Mucosa of stomach (tissue), 1 donor: ENCODE results near the gene SMURF1.
A peak's percentile ranks its signal among the peaks of the same experiment; 100 is the strongest.

Experiments
- H3K27me3 ChIP-seq: one replicate; pipeline ENCODE4 v1.7.0; 2013; ENCODE audit warnings: mild to moderate bottlenecking, low read length; ENCODE audit not compliant: control insufficient read depth, insufficient read depth
- H3K36me3 ChIP-seq: one replicate; pipeline ENCODE4 v1.7.0; 2013; ENCODE audit warnings: low read length; ENCODE audit not compliant: control insufficient read depth, insufficient read depth
- H3K4me1 ChIP-seq: one replicate; pipeline ENCODE4 v1.7.0; 2013; ENCODE audit warnings: mild to moderate bottlenecking, low read length; ENCODE audit not compliant: control insufficient read depth, insufficient read depth
- H3K4me3 ChIP-seq: one replicate; pipeline ENCODE4 v1.7.0; 2013; ENCODE audit warnings: low read length
- H3K9ac ChIP-seq: one replicate; pipeline ENCODE4 v1.7.0; 2013; ENCODE audit warnings: mild to moderate bottlenecking, low read length, moderate library complexity
- H3K9me3 ChIP-seq: one replicate; pipeline ENCODE4 v1.7.0; 2013; ENCODE audit warnings: mild to moderate bottlenecking, low read length, moderate library complexity; ENCODE audit not compliant: control insufficient read depth
- donor health status: Pancreatic carcinoma.

Gene SMURF1

GRCh38 chr7:99139036-99139435 lies 4.9 kb downstream of the SMURF1 start:
- Histone ChIP-seq H3K9ac (no peak overlapping the region), H3K9me3 (no peaks in the 10 kb centered on the region), H3K4me1 (peaks cover 34% of the 10 kb centered on the region), H3K4me3 (no peak overlapping the region), H3K27me3 (no peaks in the 10 kb centered on the region), H3K36me3 (no peaks in the 10 kb centered on the region)

DNA sequence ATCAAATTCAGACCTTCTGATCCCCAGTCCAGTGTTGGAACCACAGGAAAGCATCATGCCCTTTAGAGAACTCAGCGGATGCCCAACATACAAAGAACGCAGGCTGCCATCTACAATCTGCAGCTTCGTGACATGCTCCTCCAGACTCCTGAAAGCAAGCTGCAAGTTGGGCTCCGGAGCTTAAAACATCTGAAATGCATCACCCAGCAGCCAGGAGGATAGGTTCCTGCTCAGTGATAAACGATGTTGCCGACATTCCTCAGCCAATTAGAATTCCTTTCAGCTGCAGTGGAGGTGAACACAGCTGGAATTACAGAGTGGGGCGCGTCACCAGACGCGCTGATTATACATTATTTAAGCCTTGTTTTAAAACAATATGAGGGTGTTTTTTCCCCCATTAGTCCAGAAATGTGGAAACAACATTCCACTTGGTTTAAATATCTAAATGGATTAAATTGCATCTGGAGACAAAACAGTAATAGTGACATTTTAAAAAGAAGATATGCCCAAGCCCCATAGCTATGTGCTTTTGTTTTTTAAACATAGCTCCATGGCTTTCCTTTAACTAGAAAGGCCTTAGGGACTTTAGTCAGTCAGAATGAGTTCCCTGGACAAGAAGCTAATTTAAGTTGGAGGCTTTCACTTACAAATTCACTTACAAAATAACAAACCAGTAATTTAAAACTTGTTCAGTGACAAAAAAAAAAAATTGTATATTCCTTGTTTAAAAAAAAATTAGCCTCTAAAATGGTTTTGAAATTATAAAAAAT lies 6.3 kb downstream of the SMURF1 start:
- H3K27me3 ChIP-seq, result no peaks in the 10 kb centered on the region
- peaks cover 49% of the 10 kb centered on the region for H3K4me1 ChIP-seq
- H3K9ac ChIP-seq, result no peak overlapping the region
- H3K9me3 ChIP-seq, result no peaks in the 10 kb centered on the region
- H3K4me3 ChIP-seq, result no peak overlapping the region
- no peaks in the 10 kb centered on the region for H3K36me3 ChIP-seq

DNA sequence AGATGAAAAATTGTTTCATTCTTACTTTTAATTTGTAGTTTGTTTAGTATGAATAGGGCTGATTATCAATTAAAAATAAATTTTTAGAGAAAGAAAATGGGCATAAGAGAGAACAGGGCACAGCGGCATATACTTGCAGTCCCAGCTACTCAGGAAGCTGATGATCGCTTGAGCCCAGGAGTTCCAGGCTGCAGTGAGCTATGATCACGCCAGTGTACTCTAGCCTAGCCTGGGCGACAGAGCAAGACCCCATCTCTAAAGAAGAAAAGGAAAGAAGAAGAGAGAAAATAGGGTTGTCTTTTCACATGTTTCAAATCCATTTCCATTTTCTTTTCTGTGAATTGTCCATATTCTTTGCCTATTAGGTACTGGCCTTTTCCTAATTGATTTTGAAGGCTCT lies 8.0 kb downstream of the SMURF1 start:
- H3K9me3 ChIP-seq, result no peaks in the 10 kb centered on the region
- H3K36me3 ChIP-seq, result no peaks in the 10 kb centered on the region
- peaks cover 65% of the 10 kb centered on the region for H3K4me1 ChIP-seq
- H3K27me3 ChIP-seq, result no peaks in the 10 kb centered on the region
- no peak overlapping the region for H3K9ac ChIP-seq
- H3K4me3 ChIP-seq, result no peak overlapping the region

- no peaks in the 10 kb centered on the region for H3K9me3 ChIP-seq
- H3K27me3 ChIP-seq, result no peaks in the 10 kb centered on the region
- no peak overlapping the region for H3K9ac ChIP-seq
- peaks cover 73% of the 10 kb centered on the region for H3K4me1 ChIP-seq
- no peaks in the 10 kb centered on the region for H3K36me3 ChIP-seq
- no peak overlapping the region for H3K4me3 ChIP-seq
Observed at GRCh38 chr7:99133766-99134564, 9.9 kb downstream of the SMURF1 start.

DNA sequence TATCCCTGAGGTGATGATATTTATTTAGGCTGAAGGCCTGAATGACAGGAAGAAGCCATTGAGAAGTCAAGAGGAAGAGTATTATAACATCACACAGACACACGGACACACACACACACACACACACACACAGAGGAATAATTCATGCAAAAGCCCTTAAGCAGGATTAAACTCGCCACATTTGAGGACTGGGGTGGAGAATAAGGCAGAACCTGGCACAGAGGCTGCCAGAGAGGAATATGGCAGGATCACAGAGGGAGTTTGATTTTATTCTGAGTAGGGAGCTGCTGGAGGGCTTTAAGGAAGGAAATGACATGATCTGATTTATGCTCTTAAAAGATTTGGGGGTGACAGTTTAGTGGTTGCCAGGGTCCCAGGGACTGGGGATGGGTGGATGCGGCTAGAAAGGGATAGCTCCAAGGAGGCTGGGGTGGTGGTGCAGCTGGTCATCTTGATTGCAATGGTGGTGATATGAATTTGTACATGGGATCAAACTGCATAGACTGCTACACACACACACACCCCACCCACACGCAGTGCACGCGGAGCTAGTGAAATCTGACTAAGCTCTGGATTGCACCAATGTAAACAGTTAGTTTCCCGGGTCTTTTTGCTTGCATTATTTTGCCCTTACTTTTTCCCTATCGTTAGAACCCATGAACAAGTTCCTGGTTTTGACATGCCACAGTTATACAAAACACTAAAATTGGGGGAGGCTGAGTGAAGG lies 11.2 kb downstream of the SMURF1 start:
- Histone ChIP-seq H3K9ac (no peak overlapping the region), H3K4me1 (peaks cover 79% of the 10 kb centered on the region), H3K4me3 (no peak overlapping the region), H3K9me3 (no peaks in the 10 kb centered on the region), H3K27me3 (no peaks in the 10 kb centered on the region), H3K36me3 (no peaks in the 10 kb centered on the region)

- H3K4me1 ChIP-seq, result peaks cover 78% of the 10 kb centered on the region
Observed at GRCh38 chr7:99131290-99131689, 12.6 kb downstream of the SMURF1 start.

GRCh38 chr7:99129536-99129935 lies 14.4 kb downstream of the SMURF1 start:
- Histone ChIP-seq H3K9ac (no peak overlapping the region), H3K4me3 (no peak overlapping the region), H3K27me3 (no peaks in the 10 kb centered on the region)

More at GRCh38 chr7:99131290-99131689, 12.6 kb downstream of the SMURF1 start:
- Histone ChIP-seq H3K27me3 (no peaks in the 10 kb centered on the region), H3K4me3 (no peak overlapping the region), H3K9me3 (no peaks in the 10 kb centered on the region), H3K36me3 (no peaks in the 10 kb centered on the region), H3K9ac (no peak overlapping the region)

DNA sequence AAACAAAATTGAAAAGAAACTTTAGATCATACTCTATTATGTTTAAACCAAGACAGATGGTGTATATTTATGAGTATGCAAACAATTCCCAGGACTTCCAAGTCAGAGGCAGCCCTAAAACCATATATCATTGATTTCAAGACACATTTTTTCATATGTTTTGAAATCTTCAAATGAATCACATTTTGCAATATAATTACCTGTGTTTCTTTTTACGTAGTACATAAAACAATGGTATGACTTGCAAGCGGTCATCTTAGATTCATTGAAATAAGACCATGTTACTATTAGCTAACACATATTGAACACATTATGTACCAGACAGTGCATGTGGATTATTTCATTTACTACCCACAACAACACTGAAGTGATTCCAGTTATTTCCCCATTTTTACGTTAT lies 14.9 kb downstream of the SMURF1 start:
- H3K36me3 ChIP-seq, result no peaks in the 10 kb centered on the region
- no peaks in the 10 kb centered on the region for H3K9me3 ChIP-seq
- no peak overlapping the region for H3K4me3 ChIP-seq
- H3K9ac ChIP-seq, result no peak overlapping the region
- H3K4me1 ChIP-seq, result peaks cover 82% of the 10 kb centered on the region
- H3K27me3 ChIP-seq, result no peaks in the 10 kb centered on the region

More at GRCh38 chr7:99129536-99129935, 14.4 kb downstream of the SMURF1 start:
- H3K9me3 ChIP-seq, result no peaks in the 10 kb centered on the region
- H3K4me1 ChIP-seq, result peaks cover 82% of the 10 kb centered on the region
- no peaks in the 10 kb centered on the region for H3K36me3 ChIP-seq

- no peaks in the 10 kb centered on the region for H3K27me3 ChIP-seq
- H3K36me3 ChIP-seq, result no peaks in the 10 kb centered on the region
- peak overlapping the region; percentile 42 for H3K9ac ChIP-seq
- H3K9me3 ChIP-seq, result no peaks in the 10 kb centered on the region
- H3K4me3 ChIP-seq, result no peak overlapping the region
- H3K4me1 ChIP-seq, result peaks cover 82% of the 10 kb centered on the region
Observed at GRCh38 chr7:99128076-99128950, 15.6 kb downstream of the SMURF1 start.

GRCh38 chr7:99127636-99128035 lies 16.3 kb downstream of the SMURF1 start:
- H3K4me1 ChIP-seq, result peaks cover 78% of the 10 kb centered on the region
- peak overlapping the region; percentile 42 for H3K9ac ChIP-seq

DNA sequence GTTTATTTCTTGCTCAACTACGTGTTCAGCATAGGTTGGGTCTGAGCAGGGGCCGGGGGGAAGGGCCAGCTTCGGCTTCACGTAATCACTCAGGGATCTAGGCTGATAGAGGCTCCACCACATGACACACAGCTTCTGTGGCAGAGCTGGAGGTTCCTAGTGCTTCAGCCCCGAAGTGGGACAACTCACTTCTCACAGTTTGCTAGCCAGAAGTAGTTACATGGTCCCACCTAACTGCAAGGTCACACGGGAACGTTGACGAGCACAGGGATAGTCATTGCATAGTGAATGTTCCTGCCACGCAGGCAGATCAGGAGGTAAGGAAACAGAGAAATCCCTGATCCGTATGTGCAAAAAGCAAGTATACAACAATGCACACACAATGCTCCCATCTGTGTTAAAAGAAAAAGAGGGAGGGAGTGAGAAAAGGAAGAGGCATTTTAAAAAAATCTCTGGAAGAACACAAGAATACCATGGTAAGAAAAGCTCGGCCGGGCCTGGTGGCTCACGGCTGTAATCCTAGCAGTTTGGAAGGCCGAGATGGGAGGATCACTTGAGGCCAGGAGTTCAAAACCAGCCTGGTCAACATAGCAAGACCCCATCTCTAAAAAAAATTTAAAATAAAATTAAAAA lies 16.9 kb downstream of the SMURF1 start:
- Histone ChIP-seq H3K4me3 (no peak overlapping the region), H3K27me3 (no peaks in the 10 kb centered on the region), H3K36me3 (no peaks in the 10 kb centered on the region), H3K4me1 (peaks cover 72% of the 10 kb centered on the region), H3K9me3 (no peaks in the 10 kb centered on the region), H3K9ac (peak overlapping the region; percentile 45)

More at GRCh38 chr7:99127636-99128035, 16.3 kb downstream of the SMURF1 start:
- H3K4me3 ChIP-seq, result no peak overlapping the region
- H3K27me3 ChIP-seq, result no peaks in the 10 kb centered on the region
- no peaks in the 10 kb centered on the region for H3K9me3 ChIP-seq
- H3K36me3 ChIP-seq, result no peaks in the 10 kb centered on the region
